HG03060 (cell line): ENCODE measurements around the gene TTC28.

ENCODE experiments used
- ATAC-seq: cut with Tn5 transposase; IDR thresholded peaks from one replicate; pipeline ENCODE4 v1.9.1; 2021; ENCODE audit warnings: low read depth, moderate number of reproducible peaks; ENCODE audit not compliant: unreplicated experiment

The TTC28 gene

DNA sequence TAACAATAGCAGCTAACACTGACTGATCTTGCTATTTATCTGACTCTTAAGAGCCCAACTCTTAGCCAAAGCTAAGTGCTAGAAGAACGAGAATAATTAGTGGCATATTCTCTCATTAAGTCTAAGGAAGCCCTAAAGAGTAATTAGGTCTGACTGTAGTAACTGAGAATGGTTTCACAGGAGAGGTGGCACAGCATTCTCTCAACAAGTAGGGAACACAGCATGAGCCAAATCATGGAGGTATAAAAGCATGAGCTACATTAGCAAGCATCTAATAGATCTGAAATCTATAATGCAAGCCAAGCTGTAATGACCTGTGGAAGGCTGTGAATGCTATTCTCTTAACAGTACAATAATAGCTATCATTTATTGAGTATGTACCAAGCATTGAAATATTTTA, 230.6 kb downstream of the TTC28 start:
- ATAC-seq: no peak

DNA sequence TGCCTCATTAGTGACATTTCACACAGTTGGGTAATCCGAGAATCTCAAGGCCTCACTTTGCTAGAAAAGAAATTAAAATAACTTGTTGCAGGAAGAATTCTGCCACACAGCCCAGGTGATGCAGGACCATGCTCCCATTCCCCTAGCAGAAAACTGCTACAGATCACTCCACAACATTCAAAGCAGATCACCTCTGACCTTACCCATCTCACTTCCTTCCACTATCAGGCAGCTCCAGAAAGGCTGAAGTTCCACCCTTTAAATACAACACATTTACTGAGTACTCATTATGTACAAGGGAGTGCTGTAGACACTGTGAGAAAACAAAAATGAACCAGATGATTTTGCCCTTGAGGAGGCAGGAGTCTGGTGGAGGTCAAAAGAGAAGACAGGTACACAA, 231.0 kb downstream of the TTC28 start:
- no peak for ATAC-seq

DNA sequence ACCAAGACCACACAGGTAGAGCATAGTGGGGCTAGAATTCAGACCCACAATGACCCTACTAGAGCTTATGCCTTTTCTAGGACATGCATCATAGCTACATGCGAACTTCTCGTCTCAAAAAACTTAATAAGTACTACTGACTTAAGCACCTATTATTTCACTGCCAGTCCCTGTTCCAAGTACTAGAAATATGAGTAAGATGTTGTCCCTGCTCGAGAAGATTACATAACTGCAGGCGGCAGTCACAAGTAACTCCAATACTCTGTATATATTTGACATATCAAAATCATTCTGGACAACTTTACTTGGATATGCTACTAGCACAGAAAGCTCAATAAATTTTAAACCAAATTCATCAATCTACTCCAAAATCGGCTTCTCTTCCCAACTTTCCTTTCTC, 235.0 kb downstream of the TTC28 start:
- ATAC-seq: no peak

DNA sequence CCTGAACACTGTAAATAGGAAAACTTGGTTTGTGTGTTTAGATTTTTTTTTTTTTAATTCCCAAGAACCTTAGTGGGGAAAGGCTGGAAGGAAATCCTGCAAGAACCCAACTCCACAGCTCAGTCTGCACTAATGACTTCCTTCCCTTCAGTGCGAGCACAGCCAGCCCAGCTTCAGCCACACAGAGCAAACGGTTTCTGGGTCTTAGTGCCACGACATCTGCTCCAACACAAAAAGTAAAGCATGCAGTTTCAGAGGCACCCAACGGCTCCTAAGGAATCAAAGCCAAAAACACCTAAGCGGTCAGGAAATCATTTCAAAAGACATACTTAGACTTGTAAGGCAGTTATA, 236.1 kb downstream of the TTC28 start:
- ATAC-seq: no peak

DNA sequence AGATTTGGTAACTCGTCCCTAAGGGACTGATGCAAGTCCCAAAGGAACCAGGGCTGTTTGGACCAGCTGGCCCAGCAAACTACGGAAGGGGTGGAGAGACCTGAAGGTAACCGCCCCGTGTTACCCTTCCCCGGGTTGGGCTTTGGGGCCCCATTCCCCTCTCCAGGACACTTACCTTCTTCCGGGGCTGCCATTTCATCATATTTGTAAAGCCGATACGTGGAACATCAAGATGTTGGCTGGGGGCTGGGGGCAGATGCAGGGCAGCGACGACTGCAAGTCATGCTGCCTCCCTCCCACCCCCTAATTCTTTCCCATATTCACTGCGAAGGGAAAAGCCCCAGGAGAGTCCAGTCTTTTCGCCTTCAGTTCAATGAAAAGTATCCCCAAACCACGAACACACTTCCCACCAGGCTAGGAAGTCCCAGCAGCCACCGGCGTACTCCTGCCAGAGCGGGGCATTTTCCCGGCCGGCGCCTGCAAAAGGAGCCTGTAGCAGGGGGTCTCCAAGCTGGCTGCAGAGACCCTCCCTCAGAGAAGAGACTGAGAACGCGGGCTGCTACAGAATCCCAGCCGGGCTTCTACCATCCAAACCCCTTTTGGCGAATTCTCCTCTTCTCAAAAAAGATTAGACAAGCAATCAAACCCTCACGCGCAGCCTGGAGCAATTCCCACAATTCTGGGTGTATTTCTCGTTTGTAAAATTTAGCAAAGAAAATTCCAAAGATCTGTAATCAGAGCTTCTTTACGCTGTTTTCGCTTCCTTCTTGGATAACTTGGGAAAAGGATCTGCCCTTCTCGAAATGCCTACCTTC, 236.7 kb downstream of the TTC28 start:
- ATAC-seq: no peak

DNA sequence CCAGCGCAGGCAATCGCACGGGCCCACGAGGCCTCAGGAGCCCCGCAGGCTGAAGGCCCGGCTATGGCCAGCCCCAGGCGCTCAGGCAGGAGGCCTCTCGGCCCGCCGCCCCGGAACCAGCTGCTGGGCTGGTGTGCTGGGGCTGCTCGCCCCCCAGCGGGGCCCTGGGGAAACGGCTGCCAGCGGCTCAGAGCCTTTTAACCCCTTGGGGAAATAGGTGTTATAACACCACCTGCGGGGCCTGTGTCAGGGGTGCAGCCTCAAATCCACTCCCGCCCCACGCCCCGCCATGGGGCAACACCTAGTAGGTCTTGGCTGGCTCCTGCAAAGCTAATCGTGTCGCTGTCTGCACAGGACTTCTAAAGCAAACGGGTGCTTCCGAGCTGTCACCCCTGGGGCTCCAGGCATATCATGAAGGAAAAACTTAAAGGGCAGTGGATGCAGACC, 237.4 kb downstream of the TTC28 start:
- ATAC-seq: no peak

DNA sequence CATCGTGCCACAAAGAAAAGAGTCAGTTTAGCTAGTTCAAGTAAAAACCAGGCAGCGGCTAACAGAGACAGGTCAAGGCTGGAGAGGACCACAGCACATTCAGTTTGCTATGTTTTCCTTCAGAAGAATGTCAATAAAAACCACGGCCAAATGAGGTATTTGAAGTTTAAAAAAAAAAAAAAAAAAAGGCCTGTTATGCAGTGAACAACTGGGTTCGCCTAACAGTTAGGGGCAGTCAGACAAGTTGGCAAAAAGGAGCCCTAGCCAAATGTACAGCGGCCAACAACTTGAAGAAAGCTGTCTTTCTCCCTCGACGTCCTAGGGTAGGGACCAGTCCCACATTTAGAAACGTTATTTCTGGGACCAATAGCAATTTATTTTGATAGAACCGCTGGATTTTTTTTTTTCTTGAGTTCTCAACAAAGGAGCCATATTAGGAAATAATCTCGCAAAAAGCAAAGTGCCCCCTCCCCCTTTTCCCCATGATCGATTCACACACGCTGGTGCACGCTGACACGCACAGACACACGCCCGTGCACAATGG, 237.8 kb downstream of the TTC28 start:
- ATAC-seq: no peak

DNA sequence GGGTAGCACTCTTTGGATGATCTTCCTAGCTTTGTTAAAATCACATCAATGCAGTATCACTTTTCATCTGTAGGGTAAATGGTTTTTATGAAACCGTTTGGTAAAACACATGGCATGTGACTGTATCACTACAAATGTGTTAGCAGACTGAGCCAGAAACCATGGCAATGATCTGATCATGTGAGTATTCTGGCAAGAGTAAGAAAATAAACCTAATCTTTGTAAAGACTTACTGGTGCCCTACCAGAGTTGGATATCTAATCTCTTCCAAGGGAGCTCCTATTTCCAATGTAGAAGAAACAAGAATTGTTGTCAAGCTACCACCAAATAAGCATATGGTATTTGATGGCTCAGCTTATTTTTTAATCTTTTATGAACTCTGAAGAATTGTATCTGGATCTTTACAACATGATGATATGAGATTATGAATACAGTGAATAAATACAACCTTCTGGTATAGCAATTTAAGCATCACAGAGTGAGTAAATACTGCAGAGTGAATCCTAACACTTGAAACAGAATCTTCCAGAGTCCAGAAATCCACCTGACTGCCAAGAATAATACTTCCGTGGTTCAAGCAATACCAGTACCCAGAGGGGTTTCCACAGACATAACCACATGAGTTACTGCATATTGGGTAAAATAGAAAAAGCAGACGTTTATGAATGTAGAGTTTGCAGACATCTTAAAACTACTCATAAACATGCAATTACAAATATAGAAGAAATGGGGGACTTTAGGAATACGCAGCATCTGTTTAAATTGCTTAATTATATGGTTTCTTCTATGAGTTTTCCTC, 238.8 kb downstream of the TTC28 start:
- no peak for ATAC-seq

DNA sequence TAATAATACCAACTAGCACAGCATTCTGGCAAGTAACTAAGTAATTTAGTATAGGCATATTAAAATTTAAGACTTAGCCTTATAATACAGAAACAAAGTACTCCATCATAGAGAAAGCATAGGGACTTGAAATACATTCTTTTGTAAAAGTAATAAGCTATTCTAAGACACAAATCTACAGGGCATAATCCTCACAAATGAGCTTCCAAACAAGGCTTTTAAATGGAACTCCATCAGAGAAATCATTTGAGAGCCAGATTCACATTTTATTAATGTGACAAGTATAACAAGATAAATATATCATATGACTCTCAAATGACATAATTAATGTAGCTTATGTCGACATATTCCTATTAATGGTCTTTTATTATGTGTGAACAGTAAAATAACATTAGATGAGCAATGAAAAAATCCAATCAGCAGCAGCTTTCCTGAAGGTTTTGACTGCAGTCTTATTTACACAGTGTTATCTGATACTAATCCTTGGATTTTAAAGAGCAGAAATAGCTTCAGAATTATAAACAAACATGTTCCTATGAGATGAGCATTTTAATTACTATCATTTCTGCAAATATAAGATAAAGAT, 241.4 kb downstream of the TTC28 start:
- no peak for ATAC-seq

DNA sequence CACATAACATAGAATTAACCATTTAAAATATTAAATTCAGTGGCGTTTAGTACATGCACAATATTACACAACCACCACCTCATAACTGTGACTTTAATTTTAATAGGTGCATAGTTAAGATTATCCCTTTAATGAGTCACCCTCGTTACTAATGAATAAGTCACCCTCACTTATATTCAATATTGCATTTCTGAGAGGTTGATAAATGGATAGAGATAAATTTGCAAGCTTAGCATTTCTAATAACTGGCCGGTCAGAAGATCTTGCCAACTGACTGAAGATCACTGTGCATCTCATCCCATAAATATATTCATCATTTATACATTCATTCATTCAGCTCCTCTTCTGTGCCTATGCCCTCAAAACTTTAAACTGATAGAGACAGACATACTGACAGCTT, 243.7 kb downstream of the TTC28 start:
- ATAC-seq: no peak

DNA sequence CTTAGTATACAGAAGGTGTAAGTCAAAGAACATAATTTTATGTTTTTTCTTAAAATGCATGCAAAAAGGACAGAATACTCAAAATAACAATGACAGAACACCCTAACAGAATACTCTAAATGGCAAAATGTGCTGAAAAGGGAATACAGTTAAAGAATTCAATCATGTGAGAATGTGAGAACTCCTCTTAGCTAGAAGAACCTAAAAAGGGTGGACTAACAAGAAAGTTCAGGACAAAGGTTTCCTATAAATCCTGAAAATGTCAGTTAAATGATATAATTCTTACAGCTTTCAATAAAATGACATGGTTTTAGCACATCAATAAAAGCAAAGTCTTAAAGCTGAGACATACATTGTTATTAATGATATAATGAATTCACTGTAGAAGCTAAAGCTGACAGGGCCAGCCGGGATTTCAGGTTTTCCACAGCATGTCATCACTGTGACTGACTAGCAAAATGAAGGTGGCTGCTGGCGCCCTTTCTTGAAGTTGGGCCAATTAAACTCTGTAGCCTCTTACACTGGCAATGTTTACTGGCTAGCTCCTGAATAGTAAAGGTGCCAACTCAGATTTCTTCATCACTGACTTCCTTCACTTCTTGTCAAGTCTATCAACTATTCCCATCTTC, 244.4 kb downstream of the TTC28 start:
- ATAC-seq: no peak

DNA sequence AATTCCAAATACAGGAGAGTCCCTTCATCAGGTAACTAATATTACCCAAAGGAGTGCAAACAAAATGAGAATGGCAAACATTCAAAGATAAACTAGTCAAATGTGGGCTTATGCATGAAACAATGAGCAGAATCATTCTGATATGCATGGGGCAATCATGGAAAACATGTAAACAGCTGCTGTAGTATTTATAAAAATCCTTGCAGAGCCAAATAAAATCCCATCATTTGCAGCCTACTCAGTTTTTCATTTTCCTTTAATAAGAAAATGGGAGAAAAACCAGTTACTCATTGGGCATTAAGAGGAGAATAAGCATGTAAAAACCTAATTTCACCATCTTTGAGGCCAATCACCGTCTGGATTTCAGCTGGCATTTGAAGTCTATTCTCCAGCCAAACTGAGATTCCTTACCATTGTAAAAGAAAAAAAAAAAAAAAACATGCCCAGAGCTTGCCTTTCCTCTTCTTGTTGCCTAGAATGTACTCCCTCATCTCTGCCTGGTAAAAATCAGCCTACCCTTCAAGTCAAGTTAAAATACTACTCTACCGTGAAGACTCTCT, 249.1 kb downstream of the TTC28 start:
- no peak for ATAC-seq

DNA sequence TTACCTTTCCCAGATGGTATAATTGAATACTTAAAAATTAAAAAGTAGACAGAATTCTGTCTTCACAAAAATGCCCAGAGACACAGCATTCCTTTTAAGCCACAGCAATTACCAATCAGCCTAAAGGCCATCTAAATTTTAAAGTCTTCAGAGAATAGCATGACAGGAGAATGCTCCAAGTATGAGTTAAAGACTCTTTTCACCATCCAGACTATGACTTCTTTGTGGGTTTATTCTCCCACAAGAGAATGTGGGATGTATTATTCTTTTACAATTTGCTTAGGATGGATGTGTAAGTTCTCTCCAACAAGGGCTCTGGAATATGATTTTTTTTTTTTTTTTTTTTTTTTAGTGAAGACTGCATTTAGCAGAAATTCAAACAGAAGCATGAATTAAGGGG, 249.9 kb downstream of the TTC28 start:
- ATAC-seq: no peak

DNA sequence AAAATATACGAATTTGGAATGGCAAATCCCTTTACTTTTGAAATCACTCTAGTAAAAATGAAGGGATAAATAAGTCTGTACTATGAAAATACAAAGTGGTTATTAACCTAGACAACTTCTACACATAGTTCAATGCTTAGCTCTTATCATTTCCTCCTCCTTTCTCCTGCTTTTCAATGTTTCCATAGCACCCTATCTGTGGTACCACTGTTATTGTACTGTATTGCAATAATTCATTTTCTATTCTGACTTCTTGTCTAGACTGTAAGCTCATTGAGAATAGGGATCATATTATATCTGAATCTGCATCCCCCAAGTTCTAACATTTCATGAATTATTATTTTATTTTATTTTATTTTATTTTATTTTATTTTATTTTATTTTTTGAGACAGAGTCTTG, 251.4 kb downstream of the TTC28 start:
- no peak for ATAC-seq

DNA sequence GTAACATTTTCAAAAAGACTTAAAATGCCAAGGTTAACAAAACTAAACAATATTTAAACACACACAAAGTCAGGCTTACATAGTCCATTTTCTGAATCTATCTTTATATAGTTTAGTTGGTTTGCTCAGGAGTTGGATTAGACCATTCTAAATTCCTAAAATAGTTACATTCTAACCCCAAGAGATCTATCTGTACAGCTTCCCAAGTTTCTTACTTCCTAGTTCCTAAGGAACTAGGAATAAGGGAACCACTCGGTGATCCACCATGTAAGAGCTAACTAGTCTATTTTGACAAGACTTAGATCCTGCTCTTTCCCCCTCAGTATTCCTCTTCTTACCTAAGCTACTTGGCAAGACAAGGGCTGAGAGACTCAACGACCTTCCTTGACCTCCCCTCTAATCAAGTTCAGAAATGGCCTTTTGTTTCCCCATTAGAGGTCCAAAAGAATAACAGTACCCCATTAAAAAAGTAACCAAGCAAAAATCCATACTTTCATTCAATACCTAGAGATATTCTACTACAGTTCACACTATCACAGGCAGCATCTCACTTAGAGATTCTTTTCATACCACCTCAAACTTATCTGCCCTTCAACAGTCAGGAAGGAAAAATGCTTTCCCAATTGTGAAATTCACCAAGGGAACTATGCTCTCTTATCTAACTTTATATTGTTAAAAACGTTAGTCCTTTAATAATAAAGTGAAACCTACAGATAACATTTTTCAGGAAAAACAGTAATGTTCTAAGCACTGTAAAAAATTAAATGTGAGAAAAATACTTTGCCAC, 253.1 kb downstream of the TTC28 start:
- no peak for ATAC-seq

DNA sequence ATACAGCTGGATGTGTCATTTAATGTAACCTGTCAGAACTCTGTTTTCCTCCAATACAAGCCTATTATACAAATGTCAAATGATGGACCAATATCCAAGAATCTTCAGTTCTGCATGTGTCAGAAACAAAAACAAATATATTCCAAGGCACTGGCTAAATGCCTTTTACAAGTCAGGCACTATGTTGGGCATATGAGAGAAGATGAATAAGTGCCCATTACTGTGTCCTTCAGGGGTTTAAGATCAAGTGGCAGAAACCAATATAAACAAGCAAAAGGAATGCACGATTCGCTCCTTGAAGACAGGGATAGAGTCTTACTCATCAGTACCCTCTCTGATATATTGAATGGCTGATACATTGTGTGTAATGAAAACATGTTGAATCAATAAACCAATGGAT, 254.4 kb downstream of the TTC28 start:
- no peak for ATAC-seq

DNA sequence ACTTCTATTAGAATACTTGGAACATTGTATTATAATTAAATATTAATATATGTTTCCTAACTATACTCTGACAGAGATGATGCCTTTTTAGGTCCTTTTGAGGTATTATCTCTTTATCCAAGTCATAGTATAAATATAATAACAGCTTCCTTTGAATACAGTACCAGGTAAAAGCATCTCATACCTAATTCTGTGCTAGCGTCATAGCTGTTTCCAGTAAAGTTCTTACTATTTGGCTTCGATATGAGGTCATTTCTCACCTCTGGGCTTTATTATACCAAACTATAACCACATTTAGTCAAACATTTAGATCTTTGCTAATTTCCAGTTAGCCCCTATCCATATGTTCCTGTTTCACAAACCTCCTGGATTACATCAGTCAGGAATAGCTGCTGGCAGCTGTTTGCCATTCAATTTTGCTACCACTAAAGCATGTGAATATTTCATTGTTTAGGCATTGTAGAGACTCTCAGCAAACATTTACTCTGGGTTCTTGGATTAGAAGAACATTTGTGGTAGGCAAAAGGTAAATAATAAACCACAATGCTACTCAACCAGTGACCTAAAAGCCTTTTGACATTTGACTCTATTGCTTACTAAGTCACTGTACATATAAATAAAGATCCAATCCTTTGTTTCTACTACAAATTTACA, 255.1 kb downstream of the TTC28 start:
- ATAC-seq: no peak

DNA sequence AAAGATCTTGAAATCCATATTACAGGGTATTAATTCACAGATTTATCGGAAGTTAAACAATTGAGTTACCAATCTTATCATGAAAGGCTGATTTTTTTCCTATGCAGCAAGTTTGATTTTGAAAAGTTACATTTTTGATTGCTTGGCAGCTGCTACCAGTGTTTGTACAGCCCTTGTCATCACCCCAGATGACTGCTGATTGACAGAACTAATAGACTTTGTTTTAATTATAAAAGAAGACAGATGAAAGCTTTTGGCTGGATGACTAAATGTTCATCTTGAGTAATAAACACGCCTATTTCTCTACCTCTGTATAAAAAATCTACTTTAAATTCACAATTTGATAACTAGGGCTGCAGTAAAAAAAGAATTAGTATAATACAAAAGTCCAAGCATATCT, 259.7 kb downstream of the TTC28 start:
- ATAC-seq: no peak

DNA sequence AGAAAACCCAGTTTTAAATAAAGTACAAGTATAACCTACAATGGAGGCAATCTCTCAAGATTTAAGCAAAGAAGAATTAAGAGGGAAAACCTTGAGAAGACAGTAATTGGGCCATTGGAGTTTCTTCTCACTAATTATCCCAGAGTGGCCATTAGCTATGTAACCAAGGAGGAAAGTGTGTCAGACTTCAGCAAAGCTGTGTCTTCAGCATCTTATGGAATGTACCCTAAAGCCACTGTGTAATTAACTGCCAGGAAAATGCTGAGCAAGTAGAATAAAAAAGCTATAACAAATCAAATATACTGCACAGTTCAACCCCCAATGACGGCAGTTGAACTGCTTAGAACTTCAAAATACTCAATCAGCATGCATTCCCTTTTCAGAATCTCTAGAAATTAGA, 261.6 kb downstream of the TTC28 start:
- no peak for ATAC-seq
